ENCODE results near the gene FAM20B.

DNA sequence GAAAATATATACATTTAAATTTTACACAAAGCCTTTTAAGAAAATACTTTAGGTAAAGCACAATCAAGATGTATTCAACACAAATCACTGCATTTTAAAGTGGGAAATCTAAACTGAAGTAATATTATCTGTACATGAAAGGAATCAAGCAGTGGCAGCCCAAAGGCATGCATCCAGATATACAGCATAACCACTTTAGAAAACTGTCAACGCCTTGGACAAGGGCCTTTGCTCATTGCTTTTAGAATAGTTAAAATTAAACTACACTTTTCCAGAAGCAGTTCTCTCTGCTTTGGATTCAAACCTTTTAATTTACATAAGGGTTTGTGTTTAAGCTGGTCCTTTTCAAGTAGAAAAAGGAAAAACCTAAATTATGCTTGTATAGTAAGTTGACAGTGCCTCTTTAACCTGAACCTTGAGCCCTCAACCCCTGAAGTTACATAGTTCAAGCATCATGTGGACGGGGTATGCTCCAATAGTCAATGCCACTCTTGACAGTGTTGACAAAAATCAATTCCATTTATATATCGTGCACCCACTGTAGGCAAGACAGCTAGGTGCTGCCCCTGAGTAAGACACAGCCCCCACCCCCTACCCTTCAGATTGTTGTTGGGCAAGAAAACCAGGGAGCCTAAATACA, 79.0 kb downstream of the FAM20B start:
- TF ChIP-seq TAF1 (IDR thresholded peaks at IDR 0.05; ENCODE audit: low read depth, low read length) (no peak), POLR2A (IDR thresholded peaks at IDR 0.05; ENCODE audit: low read depth, low read length) (no peak)

Data from GM12891 (cell line).